DND-41 (cell line): ENCODE measurements around the gene FFAR2.

Experiments used
- ATAC-seq: fragments of 200-7000 bp; cut with Tn5 transposase; 3 replicates; pipeline ENCODE4 v1.9.1; 2021; ENCODE audit warnings: low read depth; ENCODE audit not compliant: insufficient read depth
- DNase-seq: peaks from one replicate; pipeline ENCODE4 v3.0.0-alpha.2; 2020
- H2AFZ ChIP-seq: 2 replicates; pipeline ENCODE4 v1.6.0; 2012; ENCODE audit warnings: low read depth, low read length
- H3K27ac ChIP-seq: 2 replicates; pipeline ENCODE4 v1.5.1; 2012; ENCODE audit warnings: low read length, inconsistent platforms
- H3K27me3 ChIP-seq: fragments of 200-600 bp; sonication (generic); 2 replicates; pipeline ENCODE4 v1.6.0; 2012; ENCODE audit warnings: low read length, mild to moderate bottlenecking, inconsistent platforms; ENCODE audit not compliant: insufficient read depth, poor library complexity
- H3K36me3 ChIP-seq: 2 replicates; pipeline ENCODE4 v1.5.1; 2012; ENCODE audit warnings: low read length, inconsistent platforms; ENCODE audit not compliant: insufficient read depth
- H3K4me1 ChIP-seq: 2 replicates; pipeline ENCODE4 v1.5.1; 2012; ENCODE audit warnings: mild to moderate bottlenecking, low read length; ENCODE audit not compliant: insufficient read depth
- H3K4me2 ChIP-seq: 2 replicates; pipeline ENCODE4 v1.6.0; 2012; ENCODE audit warnings: mild to moderate bottlenecking, moderate library complexity, low read length, inconsistent platforms; ENCODE audit not compliant: insufficient read depth
- H3K4me3 ChIP-seq, 2 experiments: fragments of 200-600 bp in 1 of 2; shearing (Covaris generic) in 1 of 2; 2 replicates each; pipeline ENCODE4 v1.5.1; 2012 to 2016; ENCODE audit warnings: inconsistent platforms in 2 of 2, low read length in 2 of 2, mild to moderate bottlenecking in 2 of 2, low read depth in 1 of 2, moderate library complexity in 1 of 2
- H3K79me2 ChIP-seq: 2 replicates; pipeline ENCODE4 v1.6.0; 2012; ENCODE audit warnings: low read length, inconsistent platforms; ENCODE audit not compliant: insufficient read depth
- H3K9ac ChIP-seq: 2 replicates; pipeline ENCODE4 v1.6.0; 2012; ENCODE audit warnings: low read depth, mild to moderate bottlenecking, inconsistent platforms, low read length, moderate library complexity
- H3K9me3 ChIP-seq: 2 replicates; pipeline ENCODE4 v1.5.1; 2012; ENCODE audit warnings: low read length, moderate library complexity, mild to moderate bottlenecking, inconsistent platforms; ENCODE audit not compliant: insufficient read depth, severe bottlenecking
- H4K20me1 ChIP-seq: 2 replicates; pipeline ENCODE4 v1.6.0; 2012; ENCODE audit warnings: low read length; ENCODE audit not compliant: insufficient read depth
- EZH2 ChIP-seq: IDR thresholded peaks from 3 replicates; pipeline ENCODE4 v1.6.1; 2012; ENCODE audit warnings: borderline replicate concordance, low read depth, mild to moderate bottlenecking, moderate library complexity, low read length, inconsistent platforms; ENCODE audit not compliant: severe bottlenecking
- TF ChIP-seq, protein P1 (sequence below): IDR thresholded peaks from 2 replicates; pipeline ENCODE4 v1.5.1; 2012; ENCODE audit warnings: borderline replicate concordance, low read length, moderate library complexity, mild to moderate bottlenecking; ENCODE audit not compliant: poor library complexity, severe bottlenecking; ENCODE audit errors: extremely low read depth

FFAR2 gene

DNA sequence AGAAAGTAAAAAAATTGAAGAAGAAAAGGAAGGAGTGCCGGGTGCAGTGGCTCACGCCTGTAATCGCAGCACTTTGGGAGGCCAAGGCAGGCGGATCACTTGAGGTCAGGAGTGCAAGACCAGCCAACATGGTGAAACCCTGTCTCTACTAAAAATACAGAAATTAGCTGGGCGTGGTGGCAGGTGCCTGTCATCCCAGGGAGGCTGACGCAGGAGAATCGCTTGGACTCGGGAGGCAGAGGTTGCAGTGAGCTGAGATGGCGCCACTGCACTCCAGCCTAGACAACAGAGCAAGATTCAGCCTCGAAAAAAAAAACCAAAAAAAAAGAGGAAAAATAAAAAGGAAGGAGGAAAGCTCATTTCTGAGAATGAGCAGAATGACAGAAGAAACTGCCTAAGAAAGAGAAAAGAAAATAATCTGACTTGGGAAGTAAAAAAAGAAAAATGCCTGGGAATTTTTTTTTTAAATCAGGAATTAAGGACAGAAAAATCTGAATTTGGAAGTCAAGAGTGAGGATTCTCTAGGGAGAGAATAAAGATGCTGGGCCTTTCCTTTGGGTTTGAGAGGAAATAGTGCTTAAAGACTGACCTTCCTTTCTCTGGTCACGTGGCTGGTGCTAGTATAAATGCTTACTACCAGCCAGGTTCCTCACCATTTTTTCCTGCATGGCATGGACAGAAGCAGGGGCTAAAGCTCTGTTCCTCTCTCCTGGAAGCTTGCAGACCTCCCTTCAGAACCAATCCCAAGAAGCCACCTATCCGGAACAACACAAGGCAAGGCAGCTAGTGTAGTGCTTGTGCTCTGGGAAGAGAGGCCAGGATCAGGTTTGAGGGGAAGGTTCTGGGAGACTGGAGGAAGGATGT, at the start of gene FFAR2:
FFAR2 (plus strand) TSS at position 652 of the 864 bp plus-strand sequence. CDS start 1,458 bp downstream, outside the sequence.
- TF ChIP-seq, protein P1, sequence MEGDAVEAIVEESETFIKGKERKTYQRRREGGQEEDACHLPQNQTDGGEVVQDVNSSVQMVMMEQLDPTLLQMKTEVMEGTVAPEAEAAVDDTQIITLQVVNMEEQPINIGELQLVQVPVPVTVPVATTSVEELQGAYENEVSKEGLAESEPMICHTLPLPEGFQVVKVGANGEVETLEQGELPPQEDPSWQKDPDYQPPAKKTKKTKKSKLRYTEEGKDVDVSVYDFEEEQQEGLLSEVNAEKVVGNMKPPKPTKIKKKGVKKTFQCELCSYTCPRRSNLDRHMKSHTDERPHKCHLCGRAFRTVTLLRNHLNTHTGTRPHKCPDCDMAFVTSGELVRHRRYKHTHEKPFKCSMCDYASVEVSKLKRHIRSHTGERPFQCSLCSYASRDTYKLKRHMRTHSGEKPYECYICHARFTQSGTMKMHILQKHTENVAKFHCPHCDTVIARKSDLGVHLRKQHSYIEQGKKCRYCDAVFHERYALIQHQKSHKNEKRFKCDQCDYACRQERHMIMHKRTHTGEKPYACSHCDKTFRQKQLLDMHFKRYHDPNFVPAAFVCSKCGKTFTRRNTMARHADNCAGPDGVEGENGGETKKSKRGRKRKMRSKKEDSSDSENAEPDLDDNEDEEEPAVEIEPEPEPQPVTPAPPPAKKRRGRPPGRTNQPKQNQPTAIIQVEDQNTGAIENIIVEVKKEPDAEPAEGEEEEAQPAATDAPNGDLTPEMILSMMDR, result no peak
- TF ChIP-seq EZH2, result no peak
- no peaks in the 10 kb centered on the region for H3K79me2 ChIP-seq
- H3K27ac ChIP-seq, result no peak within 1 kb of the TSS
- no peaks in the 10 kb centered on the region for H3K4me1 ChIP-seq
- no peak within 1 kb of the TSS for H2AFZ ChIP-seq
- H4K20me1 ChIP-seq, result no peaks in the 10 kb centered on the region
- H3K4me3 ChIP-seq, result no peak within 1 kb of the TSS
- no peaks in the 10 kb centered on the region for H3K9me3 ChIP-seq
- DNase-seq (no peak), ATAC-seq (no peak)
- H3K36me3 ChIP-seq, result no peaks in the 10 kb centered on the region
- H3K27me3 ChIP-seq, result peaks cover 5% of the 10 kb centered on the region
- H3K9ac ChIP-seq, result no peak within 1 kb of the TSS
- H3K4me2 ChIP-seq, result no peak within 1 kb of the TSS

DNA sequence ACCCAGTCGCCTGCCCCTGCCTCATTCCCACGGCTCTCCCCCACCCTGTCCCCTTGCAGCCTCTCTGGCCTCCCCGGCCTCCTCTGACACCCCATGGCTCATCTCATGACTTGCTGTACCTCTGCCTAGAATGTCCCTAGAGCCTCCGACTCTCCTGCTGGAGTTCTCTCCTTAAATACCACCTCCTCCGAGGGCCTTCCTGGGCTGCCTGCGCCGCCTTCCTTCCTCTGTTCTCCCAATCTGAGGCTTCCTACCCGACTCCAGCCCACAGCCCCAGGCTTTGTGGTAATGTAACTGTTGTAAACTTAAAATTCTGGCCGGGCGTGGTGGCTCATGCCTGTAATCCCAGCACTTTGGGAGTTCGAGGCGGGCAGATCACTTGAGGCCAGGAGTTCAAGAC, 49.5 kb upstream of the FFAR2 start:
- TF ChIP-seq, protein P1, result no peak
- no peak for TF ChIP-seq EZH2
- no peak overlapping the region for H3K4me2 ChIP-seq
- no peaks in the 10 kb centered on the region for H3K4me1 ChIP-seq
- H3K9me3 ChIP-seq, result no peaks in the 10 kb centered on the region
- no peak overlapping the region for H2AFZ ChIP-seq
- H3K36me3 ChIP-seq, result no peaks in the 10 kb centered on the region
- no peaks in the 10 kb centered on the region for H3K79me2 ChIP-seq
- no peak overlapping the region for H3K9ac ChIP-seq
- no peaks in the 10 kb centered on the region for H4K20me1 ChIP-seq
- ATAC-seq (no peak), DNase-seq (no peak)
- H3K4me3 ChIP-seq, result no peak overlapping the region
- no peak overlapping the region for H3K27ac ChIP-seq
- peaks cover 3% of the 10 kb centered on the region for H3K27me3 ChIP-seq

- Histone ChIP-seq H4K20me1 (no peaks in the 10 kb centered on the region), H3K9me3 (no peaks in the 10 kb centered on the region), H3K36me3 (no peaks in the 10 kb centered on the region), H3K4me3 (no peak overlapping the region), H3K9ac (no peak overlapping the region), H3K79me2 (no peaks in the 10 kb centered on the region), H2AFZ (no peak overlapping the region), H3K27me3 (peaks cover 3% of the 10 kb centered on the region), H3K27ac (no peak overlapping the region), H3K4me1 (no peaks in the 10 kb centered on the region), H3K4me2 (no peak overlapping the region)
- ATAC-seq, result no peak
- no peak for DNase-seq
- TF ChIP-seq, protein P1, result no peak
- no peak for TF ChIP-seq EZH2
Observed at GRCh38 chr19:35399231-35399630, 48.8 kb upstream of the FFAR2 start.
